SHP77 (cell line): ENCODE results near the gene UGDH.
"Not testable (repeated sequence)": the region's sequence is repeated elsewhere in the genome, so short reads cannot be mapped to it uniquely, and the experiment has no call there.

Experiments used
- DNase-seq, 2 experiments: peaks; one replicate each; lab custom pipeline; 2025; lab: John Stamatoyannopoulos, UW

The UGDH gene

GRCh38 chr4:39495446-39496213 lies 31.6 kb downstream of the UGDH start:
- DNase-seq: no peak

DNA sequence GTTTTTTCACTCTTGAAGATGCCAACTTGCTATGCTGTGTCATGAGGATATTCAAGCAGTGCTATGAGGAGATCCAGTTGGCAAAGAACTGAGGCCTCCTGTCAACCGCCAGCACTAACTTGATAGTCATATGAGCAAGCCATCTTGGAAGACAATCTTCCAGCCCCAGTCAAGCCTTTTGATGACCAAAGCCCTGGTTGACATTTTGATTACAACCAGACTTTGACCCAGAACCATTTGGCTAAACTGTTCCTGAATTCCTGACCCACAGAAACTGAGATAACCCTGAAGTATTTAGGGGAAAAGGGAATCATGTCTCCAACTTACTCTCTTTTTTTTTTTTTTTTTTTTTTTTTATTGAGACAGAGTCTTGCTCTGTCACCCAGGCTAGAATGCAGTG lies 32.9 kb downstream of the UGDH start:
- no peak for DNase-seq

DNA sequence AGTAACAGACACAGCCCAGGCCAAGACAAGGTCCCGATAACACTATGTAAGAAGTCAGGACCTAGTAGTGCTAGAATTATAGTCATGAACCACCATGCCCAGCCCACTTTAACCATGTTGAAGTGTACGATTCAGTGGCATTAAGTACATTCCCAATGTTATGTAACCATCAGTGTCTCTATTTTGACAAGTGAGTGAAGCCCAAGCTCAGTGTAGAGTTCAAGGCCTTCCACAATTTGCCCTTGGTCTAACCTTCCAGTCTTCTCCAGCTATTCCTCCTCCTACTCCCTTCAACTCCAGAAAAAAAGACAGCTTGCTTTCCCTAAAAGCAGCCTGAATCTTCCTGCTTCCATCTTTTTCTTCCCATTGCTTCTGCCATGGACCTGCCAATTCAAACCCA lies 36.9 kb downstream of the UGDH start:
- no peak for DNase-seq

DNA sequence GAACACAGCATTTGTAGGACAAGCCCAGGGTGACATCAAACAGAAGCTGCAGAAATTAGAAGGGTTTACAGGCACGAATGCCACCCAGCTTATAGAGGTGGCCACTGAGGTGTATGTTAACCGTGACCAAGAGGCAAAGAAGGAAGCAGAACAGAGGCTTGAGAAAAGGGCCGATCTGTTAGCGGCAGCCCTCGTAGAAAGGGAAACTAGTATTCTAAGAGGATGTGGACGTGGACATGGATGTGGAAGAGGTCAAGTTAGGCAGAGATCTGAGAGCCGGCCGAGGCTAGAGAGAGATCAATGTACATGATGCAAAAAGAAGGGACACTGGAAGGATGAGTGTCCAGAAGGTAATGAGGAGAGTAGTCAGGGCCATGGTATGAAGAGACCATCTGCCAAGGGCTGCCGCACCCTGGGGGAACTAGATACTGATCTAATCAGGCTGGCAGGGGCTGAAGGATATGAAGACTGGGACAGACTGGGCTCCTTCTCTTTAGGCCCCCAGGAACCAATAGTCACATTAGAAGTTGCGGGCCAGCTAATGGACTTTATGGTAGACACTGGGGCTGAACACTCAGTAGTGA lies 40.9 kb downstream of the UGDH start:
- no peak for DNase-seq

- DNase-seq: no peak
Observed at GRCh38 chr4:39484582-39485272, 42.5 kb downstream of the UGDH start.

- DNase-seq: no peak
Observed at GRCh38 chr4:39480902-39481695, 46.1 kb downstream of the UGDH start.

DNA sequence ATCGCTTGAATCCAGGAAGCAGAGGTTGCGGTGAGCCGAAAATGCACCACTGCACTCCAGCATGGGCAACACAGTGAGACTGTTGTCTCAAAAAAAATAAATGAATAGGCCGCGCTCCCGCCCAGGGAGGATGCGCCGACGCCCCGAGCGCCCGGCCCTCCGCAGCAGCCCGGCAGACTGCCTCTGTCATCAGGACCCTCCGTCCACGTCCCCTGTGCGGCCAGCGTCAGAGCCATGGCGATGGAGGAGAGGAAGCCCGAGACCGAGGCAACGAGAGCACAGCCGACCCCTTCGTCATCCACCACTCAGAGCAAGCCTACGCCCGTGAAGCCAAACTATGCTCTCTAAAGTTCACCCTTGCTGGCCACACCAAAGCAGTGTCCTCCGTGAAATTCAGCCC lies 47.0 kb downstream of the UGDH start:
- DNase-seq: no peak

DNA sequence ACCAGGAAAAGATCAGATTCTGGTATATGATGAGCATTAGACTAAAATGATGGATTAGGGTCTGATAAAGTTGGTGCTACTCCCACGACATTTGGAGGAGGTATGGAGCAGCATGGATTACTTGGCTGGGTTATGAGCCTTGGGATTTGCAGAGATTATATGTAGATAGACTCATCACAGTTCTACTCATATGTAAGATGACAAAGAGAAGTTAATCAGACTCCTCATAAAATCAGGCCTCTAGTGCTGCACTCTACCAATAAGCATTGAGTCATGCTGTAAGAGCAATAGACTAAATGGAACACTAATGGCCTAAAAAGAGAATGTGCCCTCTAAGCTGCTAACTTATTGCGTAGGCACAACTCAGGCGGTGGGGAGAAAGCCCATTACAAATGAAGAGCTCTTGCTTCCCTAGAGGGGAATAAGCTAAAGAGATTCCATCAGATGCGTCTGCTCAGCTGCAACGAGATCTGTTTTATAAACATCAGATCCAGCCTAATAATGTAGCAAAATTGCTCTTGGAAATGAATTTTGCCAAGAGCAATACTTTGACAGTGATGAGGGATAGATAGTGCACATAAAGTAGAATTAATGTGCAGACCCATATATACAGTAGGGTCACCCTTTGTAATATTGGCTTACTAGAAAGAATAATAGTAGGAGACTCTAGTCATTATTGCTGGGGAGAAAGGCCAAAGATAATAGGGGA lies 50.9 kb downstream of the UGDH start:
- no peak for DNase-seq

GRCh38 chr4:39472396-39472795 lies 54.8 kb downstream of the UGDH start:
- no peak for DNase-seq

DNA sequence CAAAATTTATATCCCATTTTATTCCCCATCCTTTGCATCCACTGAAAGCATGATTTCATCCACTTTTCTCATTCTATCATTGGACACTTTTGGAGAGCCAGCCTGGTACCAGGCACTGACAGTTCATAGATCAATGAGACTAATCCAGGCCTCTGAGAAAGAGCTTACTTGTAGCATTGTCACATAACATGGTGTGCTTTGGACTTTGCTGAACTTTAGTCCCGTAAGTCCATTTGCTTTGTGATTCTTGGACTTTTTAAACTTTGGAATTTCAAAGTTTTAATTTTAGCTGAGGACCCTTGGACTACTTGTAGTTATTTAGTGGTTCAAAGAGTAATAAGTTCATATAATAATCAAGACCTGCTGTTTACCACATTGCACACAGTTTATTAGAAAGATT lies 56.8 kb downstream of the UGDH start:
- DNase-seq: no peak

- peak; percentile 25 to 32 for DNase-seq
Observed at GRCh38 chr4:39469429-39470077, 57.7 kb downstream of the UGDH start.

DNA sequence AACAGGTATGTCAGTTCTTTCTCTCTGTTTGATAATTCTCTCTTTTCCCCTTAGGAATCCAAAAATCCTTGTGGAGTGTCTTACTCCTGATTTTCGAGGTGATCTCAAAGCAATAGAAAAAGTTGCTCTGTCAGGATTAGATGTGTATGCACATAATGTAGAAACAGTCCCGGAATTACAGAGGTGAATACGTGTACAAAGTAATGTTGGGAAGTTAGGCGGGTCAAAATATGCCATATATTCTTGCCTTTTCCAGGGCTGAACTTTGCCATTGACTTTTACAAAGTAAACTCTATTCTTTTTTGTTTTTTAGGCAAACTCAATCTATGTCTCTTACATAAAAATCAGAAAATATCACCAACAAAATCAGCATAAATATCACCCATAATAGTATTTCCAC lies 59.8 kb downstream of the UGDH start:
- no peak for DNase-seq

DNA sequence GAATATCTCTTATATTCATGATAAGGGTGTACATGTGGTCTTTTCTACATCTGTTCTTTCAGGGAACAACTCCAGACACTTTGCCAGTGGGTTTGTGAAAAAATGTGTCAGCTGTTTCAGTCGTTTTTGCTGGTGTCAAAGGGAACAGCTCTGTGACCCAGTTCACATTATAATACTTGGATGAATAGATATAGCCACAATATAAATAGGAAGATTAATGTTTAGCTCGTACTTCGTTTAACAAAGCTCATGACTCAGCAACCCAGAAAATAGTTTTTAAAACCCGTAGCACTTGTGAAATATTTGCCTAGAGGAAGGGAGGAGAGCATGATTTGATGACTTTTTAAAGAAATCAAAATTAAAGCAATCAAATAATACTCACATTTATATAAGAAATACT lies 60.5 kb downstream of the UGDH start:
- no peak for DNase-seq

DNA sequence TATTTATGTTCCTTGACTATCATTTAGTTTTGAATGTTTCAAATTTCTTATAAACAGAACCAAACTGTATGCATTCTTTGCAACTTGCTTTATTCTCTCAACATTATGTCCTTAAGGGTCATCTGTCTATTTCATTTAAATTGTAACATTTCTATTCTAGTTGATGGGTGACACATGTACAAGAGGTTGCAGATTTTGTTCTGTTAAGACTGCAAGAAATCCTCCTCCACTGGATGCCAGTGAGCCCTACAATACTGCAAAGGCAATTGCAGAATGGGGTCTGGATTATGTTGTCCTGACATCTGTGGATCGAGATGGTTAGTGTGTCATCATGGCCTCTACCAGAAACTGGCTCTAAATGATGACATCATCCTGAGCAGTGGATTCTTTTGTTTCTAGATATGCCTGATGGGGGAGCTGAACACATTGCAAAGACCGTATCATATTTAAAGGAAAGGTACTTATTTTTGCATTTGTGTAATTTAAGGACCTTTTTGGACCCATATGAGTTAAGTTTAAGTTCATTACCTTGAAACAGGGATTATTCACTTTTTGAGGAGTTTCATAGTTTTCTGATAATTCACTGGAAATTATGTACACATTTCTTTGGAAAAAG lies 62.2 kb downstream of the UGDH start:
- no peak for DNase-seq

- peak; percentile 73 to 79 for DNase-seq
Observed at GRCh38 chr4:39458505-39459300, 68.5 kb downstream of the UGDH start, which contains the start of the genes LIAS and RPL9. Gene LIAS (plus strand): TSS chr4:39459056. CDS start chr4:39459118, 62 bp downstream. Gene RPL9 (minus strand): TSS chr4:39458922. CDS start chr4:39458439, 483 bp downstream.

DNA sequence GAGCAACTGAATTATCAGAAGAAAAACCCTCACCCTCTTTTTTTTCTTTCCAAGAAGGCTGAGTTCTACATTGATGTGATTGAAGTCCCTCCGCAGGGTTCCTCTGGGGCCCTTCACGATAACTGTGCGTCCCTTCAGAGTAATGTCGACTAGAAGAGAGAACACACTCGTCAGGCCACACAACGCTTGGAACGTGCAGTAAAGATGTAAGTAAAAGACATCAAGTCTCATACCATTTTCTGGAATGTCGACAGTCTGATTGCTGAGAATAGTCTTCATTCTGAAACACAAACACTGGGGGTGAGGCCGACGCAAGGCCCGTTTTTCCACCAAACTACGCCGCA lies 69.1 kb downstream of the UGDH start:
- not testable (repeated sequence) for DNase-seq

DNA sequence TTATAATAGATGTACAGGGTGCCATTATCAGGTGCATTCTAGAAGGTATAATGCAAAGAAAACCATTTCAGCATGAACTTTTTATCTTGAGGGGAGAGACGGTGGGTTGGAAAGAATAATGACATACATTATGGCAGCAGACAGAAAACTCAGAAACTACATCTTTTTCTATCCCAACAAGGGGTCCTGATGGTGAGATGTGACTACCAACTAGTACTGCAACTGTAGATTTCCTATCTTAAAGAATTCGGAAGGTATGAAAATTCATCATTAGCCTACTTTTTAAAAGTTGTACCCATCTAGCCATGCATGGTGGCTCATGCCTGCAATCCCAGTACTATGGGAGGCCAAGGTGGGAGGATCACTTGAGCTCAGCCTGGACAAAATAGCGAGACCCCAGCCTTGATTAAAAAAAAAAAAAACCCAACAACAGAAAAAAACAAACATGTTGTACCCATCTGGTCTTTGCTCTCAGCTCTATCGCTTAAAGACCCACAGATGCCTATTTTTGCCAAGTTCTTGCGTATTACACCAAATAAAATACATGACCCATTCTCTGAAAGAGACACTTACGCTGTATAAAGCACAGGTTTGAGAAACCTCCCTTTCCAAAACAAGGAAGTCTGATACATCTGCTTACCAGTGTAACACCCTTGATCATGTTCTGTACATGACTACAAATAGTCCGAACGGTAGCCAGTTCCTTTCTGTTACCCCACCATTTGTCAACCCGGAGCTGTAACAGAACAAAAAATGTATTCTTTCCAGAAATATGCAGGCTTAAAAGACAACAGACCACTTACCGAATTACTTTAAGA lies 70.1 kb downstream of the UGDH start:
- no peak for DNase-seq

DNA sequence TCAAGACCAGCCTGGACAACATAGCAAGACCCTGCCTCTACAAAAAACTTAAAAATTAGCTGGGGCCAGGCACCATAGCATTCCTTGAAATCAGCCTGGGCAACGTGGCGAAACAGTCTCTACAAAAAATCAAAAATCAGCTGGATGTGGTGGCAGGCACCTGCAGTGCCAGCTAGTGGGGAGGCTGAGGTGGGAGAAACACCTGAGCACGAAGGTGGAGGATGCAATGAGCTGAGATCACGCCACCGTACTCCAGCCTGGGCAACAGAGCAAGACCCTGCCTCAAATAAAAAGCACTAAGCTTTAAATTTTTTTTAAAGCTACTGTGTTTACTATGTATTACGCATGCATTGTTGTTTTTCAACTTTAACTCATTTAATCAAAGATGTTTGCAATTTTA lies 71.8 kb downstream of the UGDH start:
- DNase-seq: no peak

DNA sequence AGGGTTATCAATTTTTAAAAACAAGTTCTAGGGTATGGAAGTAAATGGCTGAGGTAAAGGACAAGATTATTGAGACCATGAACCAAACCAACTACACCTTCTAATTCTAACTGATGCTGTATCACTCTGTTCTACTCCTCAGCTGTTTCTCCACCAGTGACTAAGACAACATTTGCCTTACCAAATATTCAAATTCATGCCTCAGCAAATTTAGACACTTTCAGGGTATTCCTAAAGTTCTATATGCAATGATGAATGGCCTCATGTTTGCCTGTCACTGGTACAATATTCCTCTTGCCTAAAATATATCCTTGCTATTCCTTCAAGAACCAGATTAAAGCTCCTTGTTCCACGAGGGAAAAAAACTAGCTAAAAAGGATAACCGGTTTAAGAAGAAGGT lies 73.5 kb downstream of the UGDH start:
- DNase-seq: no peak
